ENCODE results near the gene PIAS1. TPM values are rescaled to one million over a fixed set of nuclear protein-coding genes. Genes with fewer than 3 reads are reported as not detected.

Gene PIAS1
- total and polyA plus RNA-seq, 2 donors (not counting 1 experiment from before 2014, with no cell fraction given), result 28.8 to 87.3 TPM

DNA sequence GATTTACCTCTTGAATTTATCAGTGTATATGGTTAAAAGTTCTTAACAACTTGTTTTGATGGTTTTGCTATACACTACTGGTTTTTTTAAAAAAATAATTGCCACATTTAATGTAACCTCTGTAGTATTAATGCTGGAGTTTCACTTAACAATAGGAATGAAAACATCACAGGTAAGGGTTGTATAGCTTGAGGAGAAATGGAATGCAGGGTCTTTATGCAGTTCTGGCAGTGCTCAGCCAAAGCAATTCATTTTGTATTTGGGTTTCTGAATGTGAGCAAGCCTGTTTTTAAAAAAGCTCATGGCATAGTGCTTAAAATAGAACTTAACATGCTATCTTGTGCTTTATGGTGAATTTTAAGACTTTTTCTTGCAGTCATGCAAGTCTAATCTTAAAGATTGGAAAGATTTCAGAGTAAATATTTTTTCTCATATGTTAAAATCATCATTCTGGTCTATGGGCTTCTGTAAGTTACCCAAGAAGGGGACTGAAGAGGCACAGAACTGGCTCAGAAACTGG lies 8.9 kb downstream of the PIAS1 start:
- Histone ChIP-seq H3K27ac (ENCODE audit: low read length in 2 of 2) (no peak overlapping the region), H4K20me1 (ENCODE audit: control insufficient read depth, insufficient read depth, low read length, poor library complexity, severe bottlenecking) (peaks cover 99% of the 10 kb centered on the region), H2AFZ (ENCODE audit: insufficient read depth, low read depth, low read length, poor library complexity, severe bottlenecking) (no peak overlapping the region), H3K9ac (ENCODE audit: low read length) (no peak overlapping the region), H3K36me3 (replicated peaks in 1 of 2; ENCODE audit: control extremely low read depth in 1 of 2, control insufficient read depth in 1 of 2, extremely low read depth in 1 of 2, insufficient read depth in 2 of 2, low read length in 1 of 2) (peaks cover 0 to 8% of the 10 kb centered on the region in 2 experiments), H3K27me3 (replicated peaks in 1 of 4; ENCODE audit: control extremely low read depth in 1 of 4, control insufficient read depth in 3 of 4, insufficient read depth in 4 of 4, low read length in 3 of 4) (no peaks in the 10 kb centered on the region), H3K9me3 (ENCODE audit: control extremely low read depth in 1 of 3, control insufficient read depth in 2 of 3, insufficient read depth in 1 of 3, low read length in 2 of 3) (no peaks in the 10 kb centered on the region), H3K4me3 (ENCODE audit: control extremely low read depth in 1 of 5, extremely low read depth in 1 of 5, insufficient read depth in 1 of 5, low read depth in 2 of 5, low read length in 4 of 5) (no peak overlapping the region), H3K79me2 (ENCODE audit: control insufficient read depth, insufficient read depth, low read length) (peaks cover 100% of the 10 kb centered on the region), H3K4me1 (ENCODE audit: control insufficient read depth in 2 of 2, insufficient read depth in 2 of 2, low read length in 2 of 2) (peaks cover 3 to 21% of the 10 kb centered on the region in 2 donors), H3K4me2 (replicated peaks; ENCODE audit: low read depth, low read length, poor library complexity, severe bottlenecking) (peak overlapping the region; percentile 5)
- POLR2A ChIA-PET, result no interaction called here
- TF ChIP-seq, protein P1, sequence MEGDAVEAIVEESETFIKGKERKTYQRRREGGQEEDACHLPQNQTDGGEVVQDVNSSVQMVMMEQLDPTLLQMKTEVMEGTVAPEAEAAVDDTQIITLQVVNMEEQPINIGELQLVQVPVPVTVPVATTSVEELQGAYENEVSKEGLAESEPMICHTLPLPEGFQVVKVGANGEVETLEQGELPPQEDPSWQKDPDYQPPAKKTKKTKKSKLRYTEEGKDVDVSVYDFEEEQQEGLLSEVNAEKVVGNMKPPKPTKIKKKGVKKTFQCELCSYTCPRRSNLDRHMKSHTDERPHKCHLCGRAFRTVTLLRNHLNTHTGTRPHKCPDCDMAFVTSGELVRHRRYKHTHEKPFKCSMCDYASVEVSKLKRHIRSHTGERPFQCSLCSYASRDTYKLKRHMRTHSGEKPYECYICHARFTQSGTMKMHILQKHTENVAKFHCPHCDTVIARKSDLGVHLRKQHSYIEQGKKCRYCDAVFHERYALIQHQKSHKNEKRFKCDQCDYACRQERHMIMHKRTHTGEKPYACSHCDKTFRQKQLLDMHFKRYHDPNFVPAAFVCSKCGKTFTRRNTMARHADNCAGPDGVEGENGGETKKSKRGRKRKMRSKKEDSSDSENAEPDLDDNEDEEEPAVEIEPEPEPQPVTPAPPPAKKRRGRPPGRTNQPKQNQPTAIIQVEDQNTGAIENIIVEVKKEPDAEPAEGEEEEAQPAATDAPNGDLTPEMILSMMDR (IDR thresholded peaks at IDR 0.05), result no peak
- TF ChIP-seq EZH2 (IDR thresholded peaks at IDR 0.05; ENCODE audit: borderline replicate concordance, insufficient read depth, low read depth, low read length, poor library complexity, severe bottlenecking), result no peak
- intact Hi-C loops (cut with micrococcal nuclease), result no loop called here
- DNase-seq, result no peak
- no peak overlapping the region for H3K4me3 Mint-ChIP-seq
- no peaks in the 10 kb centered on the region for H3K27me3 Mint-ChIP-seq
- no peak overlapping the region for H3K27ac Mint-ChIP-seq
- H3K4me1 Mint-ChIP-seq, result peaks cover 49% of the 10 kb centered on the region
- H3K9me3 Mint-ChIP-seq (ENCODE audit: insufficient read depth), result no peaks in the 10 kb centered on the region
- ATAC-seq (ENCODE audit: low read depth), result no peak
- CTCF ChIA-PET, result no interaction called here

DNA sequence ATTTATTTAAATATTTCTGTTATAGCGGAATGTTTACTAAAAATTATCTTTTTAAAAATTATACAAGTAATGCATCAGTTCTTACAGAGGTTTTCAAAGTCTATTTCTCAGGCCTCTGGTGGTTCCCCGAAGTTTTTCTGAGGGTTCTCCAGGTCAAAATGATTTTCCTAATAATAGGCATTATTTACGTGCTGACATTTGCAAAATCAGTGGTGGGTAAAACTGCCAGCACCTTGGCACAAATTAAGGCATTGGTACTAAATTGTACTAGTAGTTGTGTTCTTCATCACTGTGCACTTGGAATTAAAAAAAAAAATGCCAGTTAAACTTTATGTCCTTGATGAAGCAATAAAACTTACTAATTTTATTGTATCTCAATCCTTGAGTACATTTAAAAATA lies 9.5 kb downstream of the PIAS1 start:
- H3K4me1 ChIP-seq (ENCODE audit: control insufficient read depth in 2 of 2, insufficient read depth in 2 of 2, low read length in 2 of 2), result peaks cover 3 to 18% of the 10 kb centered on the region in 2 donors
- peaks cover 100% of the 10 kb centered on the region for H3K79me2 ChIP-seq (ENCODE audit: control insufficient read depth, insufficient read depth, low read length)
- intact Hi-C loops (cut with micrococcal nuclease), result no loop called here
- POLR2A ChIA-PET, result no interaction called here
- peaks cover 47% of the 10 kb centered on the region for H3K4me1 Mint-ChIP-seq
- no peaks in the 10 kb centered on the region for H3K27me3 ChIP-seq (replicated peaks in 1 of 4; ENCODE audit: control extremely low read depth in 1 of 4, control insufficient read depth in 3 of 4, insufficient read depth in 4 of 4, low read length in 3 of 4)
- WGBS (ENCODE audit: insufficient coverage), result no CpG with 5 or more reads among the region's 3 CpGs
- H3K9me3 Mint-ChIP-seq (ENCODE audit: insufficient read depth), result no peaks in the 10 kb centered on the region
- no peak for DNase-seq
- H3K4me3 Mint-ChIP-seq, result no peak overlapping the region
- no peak for ATAC-seq (ENCODE audit: low read depth)
- no peak overlapping the region for H3K4me2 ChIP-seq (replicated peaks; ENCODE audit: low read depth, low read length, poor library complexity, severe bottlenecking)
- TF ChIP-seq EZH2 (IDR thresholded peaks at IDR 0.05; ENCODE audit: borderline replicate concordance, insufficient read depth, low read depth, low read length, poor library complexity, severe bottlenecking), result no peak
- TF ChIP-seq, protein P1 (IDR thresholded peaks at IDR 0.05), result no peak
- H3K27ac Mint-ChIP-seq, result no peak overlapping the region
- CTCF ChIA-PET, result interaction anchor here (0.7 to 1.2 kb wide), 2 partner anchors 8 to 10 kb away, joined by 3 to 4 read pairs; partner anchors contain the start of gene PIAS1
- H3K9me3 ChIP-seq (ENCODE audit: control extremely low read depth in 1 of 3, control insufficient read depth in 2 of 3, insufficient read depth in 1 of 3, low read length in 2 of 3), result no peaks in the 10 kb centered on the region
- H2AFZ ChIP-seq (ENCODE audit: insufficient read depth, low read depth, low read length, poor library complexity, severe bottlenecking), result no peak overlapping the region
- no peaks in the 10 kb centered on the region for H3K27me3 Mint-ChIP-seq
- peaks cover 0 to 12% of the 10 kb centered on the region in 2 experiments for H3K36me3 ChIP-seq (replicated peaks in 1 of 2; ENCODE audit: control extremely low read depth in 1 of 2, control insufficient read depth in 1 of 2, extremely low read depth in 1 of 2, insufficient read depth in 2 of 2, low read length in 1 of 2)
- no peak overlapping the region for H3K9ac ChIP-seq (ENCODE audit: low read length)
- no peak overlapping the region for H3K27ac ChIP-seq (ENCODE audit: low read length in 2 of 2)
- H3K4me3 ChIP-seq (ENCODE audit: control extremely low read depth in 1 of 5, extremely low read depth in 1 of 5, insufficient read depth in 1 of 5, low read depth in 2 of 5, low read length in 4 of 5), result no peak overlapping the region
- peaks cover 99% of the 10 kb centered on the region for H4K20me1 ChIP-seq (ENCODE audit: control insufficient read depth, insufficient read depth, low read length, poor library complexity, severe bottlenecking)
